Measurements from ENCODE around the gene ADAMTSL5.
"Not testable (repeated sequence)": the region's sequence is repeated elsewhere in the genome, so short reads cannot be mapped to it uniquely, and the experiment has no call there.

Gene ADAMTSL5, protein sequence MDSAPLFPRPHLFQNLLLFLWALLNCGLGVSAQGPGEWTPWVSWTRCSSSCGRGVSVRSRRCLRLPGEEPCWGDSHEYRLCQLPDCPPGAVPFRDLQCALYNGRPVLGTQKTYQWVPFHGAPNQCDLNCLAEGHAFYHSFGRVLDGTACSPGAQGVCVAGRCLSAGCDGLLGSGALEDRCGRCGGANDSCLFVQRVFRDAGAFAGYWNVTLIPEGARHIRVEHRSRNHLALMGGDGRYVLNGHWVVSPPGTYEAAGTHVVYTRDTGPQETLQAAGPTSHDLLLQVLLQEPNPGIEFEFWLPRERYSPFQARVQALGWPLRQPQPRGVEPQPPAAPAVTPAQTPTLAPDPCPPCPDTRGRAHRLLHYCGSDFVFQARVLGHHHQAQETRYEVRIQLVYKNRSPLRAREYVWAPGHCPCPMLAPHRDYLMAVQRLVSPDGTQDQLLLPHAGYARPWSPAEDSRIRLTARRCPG

DNA sequence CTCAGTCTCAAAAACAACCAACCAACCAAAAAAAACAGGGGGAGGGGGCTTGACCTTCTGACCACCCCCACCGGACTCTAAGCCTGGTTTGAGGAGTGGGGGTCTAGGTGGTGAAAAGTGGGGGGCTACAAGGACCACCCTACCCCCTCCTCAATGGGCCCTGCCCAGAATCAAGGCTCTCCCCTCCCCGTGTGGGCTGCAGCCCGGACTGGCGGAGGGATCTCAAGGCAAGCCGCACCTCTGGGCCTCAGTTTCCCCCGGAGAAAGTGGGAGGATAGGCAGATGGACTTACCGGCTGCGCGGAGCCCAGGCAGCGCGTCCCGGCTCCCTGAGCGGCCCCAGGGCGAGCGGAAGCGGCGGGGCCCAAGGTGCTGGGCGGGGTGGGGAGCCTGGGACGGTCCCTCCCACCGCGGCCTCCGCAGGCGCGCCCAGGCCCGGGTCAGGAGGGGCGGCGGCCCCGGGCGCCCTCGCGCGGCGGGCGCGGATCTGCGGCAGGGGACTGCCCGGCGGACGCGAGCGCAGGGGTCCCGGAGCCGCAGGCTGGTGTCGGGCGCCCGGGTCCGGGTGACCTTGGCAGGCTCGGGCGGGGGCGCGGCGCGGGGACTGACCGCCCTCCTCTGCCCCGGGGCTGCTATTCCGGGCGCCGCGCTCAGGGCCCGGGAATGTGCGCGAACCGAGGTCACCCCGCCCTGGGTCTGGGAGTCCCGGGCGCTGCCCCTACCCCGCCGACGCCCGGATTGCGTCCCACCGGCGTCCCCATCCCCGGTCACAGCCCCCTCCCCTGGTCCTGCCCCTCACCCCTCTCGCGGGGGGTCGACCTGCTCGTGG, at the start of gene ADAMTSL5:
Gene ADAMTSL5 (minus strand): TSS at position 349 of the 828 bp plus-strand sequence. CDS start 2,076 bp downstream, outside the sequence.
- peak; percentile 92 for ATAC-seq
- H3K4me3 Mint-ChIP-seq = peak within 1 kb of the TSS; percentile 68
- H3K9me3 Mint-ChIP-seq = no peaks in the 10 kb centered on the region
- H3K27ac Mint-ChIP-seq = peak within 1 kb of the TSS; percentile 37
- H3K4me1 Mint-ChIP-seq = peaks cover 25% of the 10 kb centered on the region
- DNase-seq (ENCODE audit: low spot score in 2 of 2) = peak; percentile 65 to 83
- peaks cover 9% of the 10 kb centered on the region for H3K36me3 Mint-ChIP-seq

DNA sequence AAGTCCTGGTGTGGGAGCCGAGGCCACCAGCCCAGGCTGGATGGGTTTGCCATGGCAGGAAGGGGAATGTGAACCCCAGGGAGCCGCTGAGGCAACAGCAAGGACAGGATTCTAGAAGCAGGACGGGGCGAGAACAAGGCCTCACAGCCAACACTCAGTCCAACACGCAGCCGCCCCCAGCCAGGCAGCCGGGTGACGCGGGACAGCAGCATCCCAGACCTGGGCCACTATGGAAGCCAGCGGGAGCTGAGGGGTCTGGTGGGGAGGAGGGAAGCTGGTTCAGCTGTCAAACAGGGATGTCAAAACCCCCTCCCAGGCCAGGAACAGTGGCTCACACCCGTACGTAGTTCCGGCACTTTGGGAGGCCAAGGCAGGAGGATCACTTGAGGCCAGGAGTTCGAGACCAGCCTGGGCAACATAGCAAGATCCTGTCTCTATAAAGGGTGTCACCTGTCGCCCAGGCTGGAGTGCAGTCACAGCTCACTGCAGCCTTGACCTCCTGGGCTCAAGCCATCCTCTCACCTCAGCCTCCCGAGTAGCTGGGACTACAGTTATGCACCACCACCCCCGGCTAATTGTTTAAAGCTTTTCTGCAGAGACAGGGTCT, 48.5 kb upstream of the ADAMTSL5 start:
- no peak overlapping the region for H3K27ac Mint-ChIP-seq
- H3K9me3 Mint-ChIP-seq = no peaks in the 10 kb centered on the region
- no peaks in the 10 kb centered on the region for H3K36me3 Mint-ChIP-seq
- no peak overlapping the region for H3K4me3 Mint-ChIP-seq
- no peaks in the 10 kb centered on the region for H3K4me1 Mint-ChIP-seq
- DNase-seq (ENCODE audit: low spot score in 2 of 2) (no peak), ATAC-seq (no peak)

DNA sequence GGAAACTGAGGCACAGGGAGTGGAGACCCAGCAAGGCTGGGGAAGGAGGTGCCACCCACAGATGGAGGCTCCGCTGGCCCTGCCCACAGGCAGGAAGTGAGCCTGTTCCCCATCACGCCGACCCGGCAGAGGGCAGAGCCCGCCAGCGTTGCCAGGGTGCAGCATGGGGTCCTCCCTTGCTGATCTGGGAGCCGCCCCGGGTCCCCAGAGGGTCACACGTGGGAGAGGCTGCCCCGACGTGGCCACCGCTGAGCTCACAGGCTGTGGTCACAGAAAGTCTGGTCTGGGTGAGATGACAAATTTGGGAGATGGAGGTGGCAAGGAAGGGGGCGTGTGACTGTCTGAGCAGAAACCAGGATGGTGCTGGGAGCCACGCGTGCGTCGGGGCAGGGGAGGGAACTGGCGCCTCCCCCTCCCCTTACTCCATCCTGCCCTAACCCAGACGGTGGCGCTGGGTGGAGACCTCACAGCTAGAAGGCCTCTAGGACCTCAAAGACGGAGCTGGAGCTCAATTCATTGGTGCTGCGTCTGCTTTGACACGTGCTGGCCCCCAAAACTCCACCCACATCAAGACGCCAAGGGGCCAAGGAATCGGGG, 47.6 kb upstream of the ADAMTSL5 start:
- DNase-seq (ENCODE audit: low spot score in 2 of 2) (no peak), ATAC-seq (no peak)
- H3K9me3 Mint-ChIP-seq = no peaks in the 10 kb centered on the region
- no peaks in the 10 kb centered on the region for H3K4me1 Mint-ChIP-seq
- H3K4me3 Mint-ChIP-seq = no peak overlapping the region
- no peaks in the 10 kb centered on the region for H3K36me3 Mint-ChIP-seq
- no peak overlapping the region for H3K27ac Mint-ChIP-seq

DNA sequence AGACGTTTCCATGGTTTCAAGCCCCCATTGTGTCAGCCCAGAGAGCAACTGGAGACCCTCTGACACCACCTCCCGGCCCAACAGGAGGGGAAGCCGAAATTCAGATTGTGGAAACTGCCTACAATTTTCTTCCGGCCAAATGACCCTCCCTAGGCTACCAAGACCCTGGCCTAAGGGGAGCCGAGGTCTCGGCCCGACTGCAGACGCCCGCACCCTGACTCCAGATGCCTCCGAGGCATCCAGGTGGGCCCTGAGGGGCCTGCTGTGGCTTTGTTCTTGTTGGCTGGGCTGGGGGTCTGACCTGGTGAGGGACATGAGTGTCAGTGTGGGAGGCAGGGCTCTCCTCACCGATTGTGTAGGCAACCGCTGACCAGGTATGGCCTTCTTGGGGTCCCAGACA, 45.7 kb upstream of the ADAMTSL5 start:
- Mint-ChIP-seq H3K4me3 (no peak overlapping the region), H3K36me3 (no peaks in the 10 kb centered on the region), H3K9me3 (no peaks in the 10 kb centered on the region), H3K4me1 (no peaks in the 10 kb centered on the region), H3K27ac (no peak overlapping the region)
- DNase-seq (ENCODE audit: low spot score in 2 of 2) = no peak
- no peak for ATAC-seq

DNA sequence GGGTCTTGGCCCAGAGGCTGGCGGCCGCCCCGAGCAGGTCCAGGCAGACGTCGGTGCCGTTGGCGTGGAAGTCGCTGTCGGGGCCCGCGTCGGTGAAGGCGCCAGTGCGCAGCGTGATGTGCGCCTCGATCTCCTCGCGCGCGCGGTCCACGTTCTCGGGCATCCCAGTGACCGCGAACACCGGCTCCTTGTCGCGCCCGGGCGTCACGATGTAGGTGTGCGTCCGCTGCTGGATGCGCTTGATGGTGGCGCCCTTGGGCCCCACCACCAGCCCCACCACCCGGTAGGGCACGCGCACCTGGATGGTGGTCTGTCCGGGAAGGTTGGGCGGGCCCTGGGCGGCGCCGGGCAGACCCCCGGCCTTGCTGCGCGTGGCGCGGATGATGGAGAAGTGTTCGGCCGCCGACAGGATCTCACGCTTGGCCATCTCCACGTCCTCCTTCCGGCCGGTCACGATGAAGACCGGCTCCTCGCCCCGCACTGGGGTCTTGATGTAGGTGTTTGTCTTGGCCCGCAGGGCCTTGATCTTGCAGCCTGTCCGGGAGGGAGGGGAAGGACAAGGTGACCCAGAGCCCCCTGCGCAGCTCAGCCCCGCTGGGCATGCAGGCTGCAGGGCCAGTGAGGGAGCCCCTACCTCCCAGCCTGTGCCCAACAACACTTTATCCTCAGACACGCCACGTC, 43.7 kb upstream of the ADAMTSL5 start:
- H3K9me3 Mint-ChIP-seq = no peaks in the 10 kb centered on the region
- H3K36me3 Mint-ChIP-seq = no peaks in the 10 kb centered on the region
- no peak overlapping the region for H3K4me3 Mint-ChIP-seq

DNA sequence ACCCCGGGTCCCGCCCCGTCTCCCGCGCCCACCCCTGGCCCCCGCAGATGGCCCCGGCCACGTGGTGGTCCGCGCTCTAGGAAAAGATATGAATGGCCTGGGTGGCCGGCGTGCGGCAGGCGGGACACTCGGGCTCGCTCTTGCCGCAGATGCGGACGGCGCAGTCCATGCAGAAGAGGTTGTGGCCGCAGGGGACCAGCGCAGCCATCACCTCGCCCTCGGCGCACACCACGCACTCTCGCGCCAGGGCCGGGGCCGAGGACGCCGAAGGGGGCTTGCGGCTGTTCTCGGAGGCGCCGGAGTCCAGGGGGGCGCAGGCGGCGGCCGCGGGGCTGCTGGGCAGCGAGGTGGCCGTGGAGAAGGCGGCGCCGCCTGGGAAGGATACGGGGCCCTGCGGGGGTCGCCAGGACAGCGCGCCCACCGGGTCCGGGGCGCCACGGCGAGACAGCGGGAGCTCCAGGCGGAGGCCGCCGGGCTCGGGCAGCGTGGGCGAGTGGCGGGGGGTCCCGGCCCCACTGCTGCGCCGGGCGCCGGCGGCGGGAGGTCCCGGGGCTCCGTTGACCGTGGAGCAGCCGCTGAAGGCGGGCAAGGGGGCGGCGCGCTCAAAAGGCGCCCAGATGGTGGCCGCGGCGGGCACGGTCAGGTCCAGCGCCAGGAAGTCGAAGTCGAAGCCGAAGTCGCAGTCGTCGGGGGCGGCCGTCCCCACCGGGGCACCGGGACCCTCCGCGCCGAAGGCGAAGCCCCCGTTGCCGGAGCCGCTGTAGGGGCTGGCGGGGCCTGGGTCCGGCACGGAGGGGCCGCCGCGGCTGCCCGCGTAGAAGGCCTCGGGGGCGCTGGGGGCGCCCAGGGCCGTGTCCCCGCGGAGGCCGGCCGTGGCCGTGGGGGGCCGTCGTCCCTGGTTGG, 42.9 kb upstream of the ADAMTSL5 start:
- DNase-seq (ENCODE audit: low spot score in 2 of 2) = no peak
- no peaks in the 10 kb centered on the region for H3K36me3 Mint-ChIP-seq
- no peak for ATAC-seq
- H3K4me1 Mint-ChIP-seq = no peaks in the 10 kb centered on the region
- H3K9me3 Mint-ChIP-seq = no peaks in the 10 kb centered on the region
- no peak overlapping the region for H3K27ac Mint-ChIP-seq
- H3K4me3 Mint-ChIP-seq = no peak overlapping the region

More for the DNA sequence above, 43.7 kb upstream of the ADAMTSL5 start:
- Mint-ChIP-seq H3K27ac (no peak overlapping the region), H3K4me1 (no peaks in the 10 kb centered on the region)
- ATAC-seq (no peak), DNase-seq (ENCODE audit: low spot score in 2 of 2) (no peak)

DNA sequence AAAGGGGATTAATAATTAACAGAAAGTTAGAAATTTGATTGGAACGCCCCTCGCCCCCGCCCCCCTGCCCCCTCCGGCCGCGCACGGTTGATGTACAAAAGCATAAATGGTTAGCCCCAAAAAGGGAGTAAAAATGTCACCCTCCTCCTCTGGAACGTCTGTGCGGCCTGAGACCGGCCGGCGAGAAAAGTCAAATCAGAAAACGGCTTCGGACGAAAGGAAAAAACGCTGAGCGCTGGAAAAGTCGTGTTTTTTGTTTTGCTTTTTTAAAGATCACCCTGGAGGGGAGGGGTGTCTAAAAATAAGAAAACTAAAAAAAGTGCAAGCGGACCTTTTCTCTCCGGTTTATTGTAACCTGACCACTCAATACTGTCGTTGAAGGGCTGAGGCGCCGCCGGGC, 42.1 kb upstream of the ADAMTSL5 start:
- no peak for DNase-seq (ENCODE audit: low spot score in 2 of 2)
- no peaks in the 10 kb centered on the region for H3K4me1 Mint-ChIP-seq
- no peak for ATAC-seq

DNA sequence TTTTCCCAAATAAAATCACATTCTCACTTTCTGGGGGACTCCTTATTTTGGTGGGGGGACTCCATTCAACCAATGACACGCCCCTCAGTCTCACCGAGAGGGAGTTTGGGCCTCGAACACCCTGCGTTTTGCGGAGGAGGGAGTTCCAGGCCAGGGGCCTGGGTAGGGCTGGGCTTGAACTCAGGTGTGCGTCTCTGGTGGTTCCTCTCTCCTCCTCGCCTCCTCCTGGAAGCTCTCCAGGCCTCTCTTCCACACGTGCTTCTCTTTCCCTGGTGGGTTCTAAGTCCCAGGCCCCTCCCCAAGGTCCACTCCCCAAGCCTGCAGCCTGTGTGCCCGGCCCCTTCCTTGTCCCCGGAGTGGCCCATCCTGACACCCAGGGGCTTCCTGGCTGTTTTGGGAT, 40.6 kb upstream of the ADAMTSL5 start:
- Mint-ChIP-seq H3K9me3 (no peaks in the 10 kb centered on the region), H3K4me3 (no peak overlapping the region), H3K4me1 (no peaks in the 10 kb centered on the region), H3K27ac (no peak overlapping the region), H3K36me3 (no peaks in the 10 kb centered on the region)
- DNase-seq (ENCODE audit: low spot score in 2 of 2) = no peak
- ATAC-seq = no peak

More for the DNA sequence above, 42.1 kb upstream of the ADAMTSL5 start:
- H3K36me3 Mint-ChIP-seq = no peaks in the 10 kb centered on the region
- H3K9me3 Mint-ChIP-seq = no peaks in the 10 kb centered on the region
- no peak overlapping the region for H3K27ac Mint-ChIP-seq
- no peak overlapping the region for H3K4me3 Mint-ChIP-seq

DNA sequence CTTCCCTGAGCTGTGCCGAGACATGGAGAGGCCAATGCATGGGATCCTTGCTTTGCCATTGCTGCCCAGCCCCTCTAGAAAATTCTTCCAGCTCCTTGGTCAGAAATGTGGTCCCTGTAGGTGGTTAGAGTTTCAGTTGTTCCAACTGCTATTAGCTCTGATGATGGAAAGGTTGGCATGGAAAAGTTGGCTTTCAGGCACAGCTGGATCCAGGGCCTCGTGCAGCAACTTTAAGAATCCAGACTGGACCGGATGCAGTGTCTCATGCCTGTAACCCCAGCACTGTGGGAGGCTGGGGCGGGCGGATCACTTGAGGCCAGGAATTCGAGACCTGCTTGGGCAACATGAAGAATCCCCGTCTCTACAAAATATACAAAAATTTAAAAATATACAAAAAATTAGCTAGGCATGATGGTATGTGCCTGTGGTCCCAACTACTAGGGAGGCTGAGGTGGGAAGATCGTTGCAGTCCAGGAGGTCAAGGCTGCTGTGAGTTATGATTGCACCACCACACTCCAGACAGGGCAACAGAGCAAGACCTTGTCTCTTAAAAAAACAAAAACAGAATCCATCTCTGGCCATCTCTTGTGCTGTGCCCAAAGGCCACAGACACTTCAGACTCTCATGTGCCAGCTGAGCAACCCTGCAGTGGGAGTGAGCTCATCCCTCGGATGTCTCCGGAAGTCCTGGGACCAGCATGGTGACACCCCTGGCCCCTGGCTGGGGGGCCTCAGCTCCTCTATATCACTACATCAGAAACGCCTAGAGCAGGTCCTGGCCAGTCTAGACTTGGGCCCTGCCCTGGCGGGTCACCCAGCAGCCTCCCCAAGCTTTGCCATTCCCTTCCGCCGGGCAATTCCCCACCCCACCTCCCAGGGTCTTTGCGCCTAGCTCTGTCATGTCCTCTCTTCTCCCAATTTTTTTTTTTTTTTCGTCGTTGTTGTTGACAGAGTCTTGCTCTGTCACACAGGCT, 38.5 kb upstream of the ADAMTSL5 start:
- DNase-seq (ENCODE audit: low spot score in 2 of 2) (no peak), ATAC-seq (no peak)
- peaks cover 2% of the 10 kb centered on the region for H3K4me1 Mint-ChIP-seq
- no peak overlapping the region for H3K27ac Mint-ChIP-seq
- no peaks in the 10 kb centered on the region for H3K36me3 Mint-ChIP-seq
- no peaks in the 10 kb centered on the region for H3K9me3 Mint-ChIP-seq
- H3K4me3 Mint-ChIP-seq = no peak overlapping the region

DNA sequence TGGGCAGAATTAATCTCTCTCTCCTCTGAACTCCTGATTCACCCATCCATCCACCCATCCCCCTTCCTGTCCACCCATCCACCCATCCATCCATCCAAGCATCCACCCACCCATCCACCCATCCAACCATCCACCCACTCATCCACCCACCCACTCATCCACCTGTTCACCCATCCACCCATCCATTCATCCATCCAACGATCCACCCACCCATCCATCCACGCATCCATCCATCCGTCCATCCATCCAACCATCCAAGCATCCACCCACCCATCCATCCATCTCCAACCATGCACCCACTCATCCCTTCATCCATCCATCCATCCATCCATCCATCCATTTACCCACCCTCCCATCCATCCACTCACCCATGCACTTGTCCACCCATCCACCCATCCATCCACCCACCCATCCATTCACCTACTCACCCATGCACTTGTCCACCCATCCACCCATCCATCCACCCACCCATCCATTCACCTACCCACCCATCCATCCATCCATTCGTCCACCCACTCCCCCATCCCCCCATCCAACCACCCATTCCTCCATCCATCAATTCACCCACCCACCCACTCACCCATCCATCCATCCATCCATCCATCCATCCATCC, 36.6 kb upstream of the ADAMTSL5 start:
- Mint-ChIP-seq H3K9me3 (no peaks in the 10 kb centered on the region), H3K36me3 (no peaks in the 10 kb centered on the region), H3K4me3 (no peak overlapping the region), H3K4me1 (peaks cover 6% of the 10 kb centered on the region), H3K27ac (no peak overlapping the region)
- no peak for DNase-seq (ENCODE audit: low spot score in 2 of 2)
- no peak for ATAC-seq

DNA sequence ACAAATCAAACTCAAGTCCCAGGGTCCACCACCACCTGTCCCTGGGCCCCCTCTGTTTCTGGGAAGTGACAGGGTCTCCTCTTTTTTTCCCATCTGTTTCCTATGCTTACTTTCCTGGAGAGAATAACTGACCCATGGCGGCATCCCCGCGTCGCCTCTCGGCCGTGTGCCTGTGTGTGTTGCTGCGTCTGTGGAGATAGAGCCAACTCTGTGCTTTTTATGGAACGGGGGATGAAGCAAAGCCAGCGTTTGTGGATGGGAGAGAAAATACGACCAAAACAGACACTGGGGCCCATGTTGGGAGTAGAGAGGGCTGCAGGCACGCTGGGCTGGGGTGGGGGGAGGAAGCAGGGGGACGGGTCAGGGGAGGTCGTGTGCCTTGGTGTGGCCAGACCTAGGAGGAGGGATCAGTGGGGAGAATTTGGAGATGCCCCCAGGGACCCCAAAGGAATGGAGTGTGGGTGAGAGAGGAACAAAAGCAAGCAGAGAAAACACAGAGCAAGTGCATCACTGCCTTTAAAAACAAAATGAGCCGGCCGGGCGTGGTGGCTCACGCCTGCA, 27.6 kb upstream of the ADAMTSL5 start:
- Mint-ChIP-seq H3K27ac (no peak overlapping the region), H3K4me1 (no peaks in the 10 kb centered on the region), H3K4me3 (no peak overlapping the region), H3K9me3 (no peaks in the 10 kb centered on the region), H3K36me3 (no peaks in the 10 kb centered on the region)
- DNase-seq (ENCODE audit: low spot score in 2 of 2) = no peak
- no peak for ATAC-seq

DNA sequence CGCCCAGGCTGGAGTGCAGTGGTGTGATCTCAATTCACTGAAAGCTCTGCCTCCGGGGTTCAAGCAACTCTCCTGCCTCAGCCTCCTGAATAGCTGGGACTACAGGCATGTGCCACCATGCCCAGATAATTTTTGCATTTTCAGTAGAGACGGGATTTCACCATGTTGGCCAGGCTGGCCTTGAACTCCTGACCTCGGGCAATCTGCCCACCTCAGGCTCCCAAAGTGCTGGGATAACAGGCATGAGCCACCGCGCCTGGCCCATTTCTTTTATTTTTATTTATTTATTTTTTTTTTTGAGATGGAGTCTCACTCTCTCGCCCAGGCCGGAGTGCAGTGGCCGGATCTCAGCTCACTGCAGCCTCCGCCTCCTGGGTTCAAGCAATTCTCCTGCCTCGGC, 26.9 kb upstream of the ADAMTSL5 start:
- not testable (repeated sequence) for H3K36me3 Mint-ChIP-seq; H3K4me3 Mint-ChIP-seq; H3K27ac Mint-ChIP-seq; H3K9me3 Mint-ChIP-seq; ATAC-seq; H3K4me1 Mint-ChIP-seq; DNase-seq (ENCODE audit: low spot score in 2 of 2)
